ENCODE data around the gene PIK3R4. TPM values are rescaled to one million over a fixed set of nuclear protein-coding genes. Genes with fewer than 3 reads are reported as not detected.

The PIK3R4 gene
- polyA plus RNA-seq, 1 donor (not counting 4 experiments of a cell fraction or from before 2014, with no cell fraction given), result 49.2 TPM

GRCh38 chr3:130677343-130677742 is 69.3 kb downstream of the PIK3R4 start:
- no peak overlapping the region for H3K27ac ChIP-seq (ENCODE audit: control insufficient read depth, insufficient read depth, low read length)
- H3K9me1 ChIP-seq (ENCODE audit: control insufficient read depth, extremely low read depth, insufficient read depth, low read length), result no peaks in the 10 kb centered on the region
- H3K4me2 ChIP-seq (ENCODE audit: control insufficient read depth, extremely low read depth, insufficient read depth, low read depth, low read length), result no peak overlapping the region
- TF ChIP-seq CTCF (optimal IDR thresholded peaks at IDR 0.05 in 1 of 3, IDR thresholded peaks at IDR 0.05 in 1 of 3, conservative IDR thresholded peaks at IDR 0.05 in 1 of 3; ENCODE audit: extremely low read depth in 1 of 3, insufficient read depth in 2 of 3, low read length in 3 of 3) (no peak), EZH2 (IDR thresholded peaks at IDR 0.05; ENCODE audit: low read length) (no peak)
- dilution Hi-C loops (cut with MboI; ENCODE audit: extremely low pct_ligation_motif_present, low sequenced_read_pairs), result no loop called here
- H3K36me3 ChIP-seq (ENCODE audit: control insufficient read depth in 2 of 2, extremely low read depth in 1 of 2, insufficient read depth in 2 of 2, low read length in 2 of 2), result peaks cover 0 to 1% of the 10 kb centered on the region in 2 experiments
- no peak overlapping the region for H3K4me3 ChIP-seq (ENCODE audit: control insufficient read depth in 2 of 3, extremely low read depth in 1 of 3, insufficient read depth in 2 of 3, low read depth in 1 of 3, low read length in 3 of 3)
- no peaks in the 10 kb centered on the region for H4K20me1 ChIP-seq (ENCODE audit: control insufficient read depth, extremely low read depth, insufficient read depth, low read length)
- H3K9me3 ChIP-seq (ENCODE audit: control insufficient read depth, low read depth, low read length), result no peaks in the 10 kb centered on the region
- H3K4me1 ChIP-seq (ENCODE audit: control insufficient read depth, extremely low read depth, insufficient read depth, low read length), result no peaks in the 10 kb centered on the region
- no peak overlapping the region for H2AFZ ChIP-seq (ENCODE audit: control insufficient read depth, low read length)
- FAIRE-seq (no peak), DNase-seq (ENCODE audit: low read depth, low spot score) (no peak)
- H3K79me2 ChIP-seq (ENCODE audit: control insufficient read depth, insufficient read depth, low read length), result no peaks in the 10 kb centered on the region
- no peak overlapping the region for H3K9ac ChIP-seq (ENCODE audit: control insufficient read depth, extremely low read depth, insufficient read depth, low read length)
- no peaks in the 10 kb centered on the region for H3K27me3 ChIP-seq (ENCODE audit: control insufficient read depth, extremely low read depth, insufficient read depth, low read length)

- H4K20me1 ChIP-seq (ENCODE audit: control insufficient read depth, extremely low read depth, insufficient read depth, low read length), result no peaks in the 10 kb centered on the region
- no peaks in the 10 kb centered on the region for H3K79me2 ChIP-seq (ENCODE audit: control insufficient read depth, insufficient read depth, low read length)
- no peak overlapping the region for H3K4me3 ChIP-seq (ENCODE audit: control insufficient read depth in 2 of 3, extremely low read depth in 1 of 3, insufficient read depth in 2 of 3, low read depth in 1 of 3, low read length in 3 of 3)
- peaks cover 0 to 6% of the 10 kb centered on the region in 2 experiments for H3K36me3 ChIP-seq (ENCODE audit: control insufficient read depth in 2 of 2, extremely low read depth in 1 of 2, insufficient read depth in 2 of 2, low read length in 2 of 2)
- dilution Hi-C loops (cut with MboI; ENCODE audit: extremely low pct_ligation_motif_present, low sequenced_read_pairs), result no loop called here
- H3K9ac ChIP-seq (ENCODE audit: control insufficient read depth, extremely low read depth, insufficient read depth, low read length), result no peak overlapping the region
- no peak overlapping the region for H3K27ac ChIP-seq (ENCODE audit: control insufficient read depth, insufficient read depth, low read length)
- H2AFZ ChIP-seq (ENCODE audit: control insufficient read depth, low read length), result no peak overlapping the region
- no peak for TF ChIP-seq CTCF (optimal IDR thresholded peaks at IDR 0.05 in 1 of 3, IDR thresholded peaks at IDR 0.05 in 1 of 3, conservative IDR thresholded peaks at IDR 0.05 in 1 of 3; ENCODE audit: extremely low read depth in 1 of 3, insufficient read depth in 2 of 3, low read length in 3 of 3)
- TF ChIP-seq EZH2 (IDR thresholded peaks at IDR 0.05; ENCODE audit: low read length), result no peak
- no peak overlapping the region for H3K4me2 ChIP-seq (ENCODE audit: control insufficient read depth, extremely low read depth, insufficient read depth, low read depth, low read length)
- H3K4me1 ChIP-seq (ENCODE audit: control insufficient read depth, extremely low read depth, insufficient read depth, low read length), result no peaks in the 10 kb centered on the region
- DNase-seq (ENCODE audit: low read depth, low spot score) (peak; percentile 26), FAIRE-seq (no peak)
- H3K9me1 ChIP-seq (ENCODE audit: control insufficient read depth, extremely low read depth, insufficient read depth, low read length), result no peaks in the 10 kb centered on the region
- H3K27me3 ChIP-seq (ENCODE audit: control insufficient read depth, extremely low read depth, insufficient read depth, low read length), result no peaks in the 10 kb centered on the region
- no peaks in the 10 kb centered on the region for H3K9me3 ChIP-seq (ENCODE audit: control insufficient read depth, low read depth, low read length)
These were observed 74.9 kb downstream of the PIK3R4 start for GRCh38 chr3:130671545-130672312.
